Caco-2 (cell line): ENCODE data around the gene MYO15A. TPM values are rescaled to one million over a fixed set of nuclear protein-coding genes. Genes with fewer than 3 reads are reported as not detected.

Source experiments
- BruUV-seq: library from RNA; stranded (reverse); fragments of 400-500 nt; replicated peaks from 2 replicates; lab custom pipeline; 2021; lab: Mats Ljungman, UMichigan
- CTCF ChIA-PET: fragments of 300-600 bp; sonication (Branson Sonifier 250); formaldehyde crosslinking; loops from one replicate; lab custom pipeline; 2022; ENCODE audit warnings: antibody characterized with exemption; lab: Charles Lee
- POLR2A ChIA-PET: fragments of 300-600 bp; sonication (Branson Sonifier 250); formaldehyde crosslinking; loops from one replicate; lab custom pipeline; 2022; ENCODE audit warnings: antibody characterized with exemption; lab: Charles Lee
- DNase-seq, 2 experiments: peaks; one replicate each; pipeline versions ENCODE4 v3.0.0 to v3.0.0-alpha.2; 2020 to 2022
- H3K27me3 ChIP-seq: replicated peaks from 2 replicates; pipeline ENCODE4 v1.6.0; 2011; ENCODE audit warnings: low read length; ENCODE audit not compliant: control insufficient read depth, insufficient read depth
- H3K36me3 ChIP-seq: 2 replicates; pipeline ENCODE4 v1.5.1; 2011; ENCODE audit warnings: low read length; ENCODE audit not compliant: control insufficient read depth, insufficient read depth
- H3K4me1 ChIP-seq: fragments of 250-450 bp; sonication (Bioruptor Pico); 2 replicates; pipeline ENCODE4 v1.5.1; 2020; ENCODE audit warnings: mild to moderate bottlenecking
- H3K4me3 ChIP-seq: 2 replicates; pipeline ENCODE4 v1.5.1; 2011; ENCODE audit warnings: low read depth, mild to moderate bottlenecking, control low read depth, low read length
- H3K9me3 ChIP-seq: fragments of 250-450 bp; sonication (Bioruptor Pico); 2 replicates; pipeline ENCODE4 v1.5.1; 2020; ENCODE audit warnings: mild to moderate bottlenecking, moderate library complexity
- H3K27ac Mint-ChIP-seq: one replicate; pipeline ENCODE4 v1.8.0; 2022; ENCODE audit warnings: mixed read lengths; ENCODE audit not compliant: unreplicated experiment
- H3K27me3 Mint-ChIP-seq: one replicate; pipeline ENCODE4 v1.8.0; 2022; ENCODE audit warnings: mixed read lengths; ENCODE audit not compliant: insufficient read depth, unreplicated experiment
- H3K36me3 Mint-ChIP-seq: one replicate; pipeline ENCODE4 v1.8.0; 2022; ENCODE audit warnings: mild to moderate bottlenecking, mixed read lengths; ENCODE audit not compliant: insufficient read depth, unreplicated experiment
- H3K4me1 Mint-ChIP-seq: one replicate; pipeline ENCODE4 v1.8.0; 2022; ENCODE audit warnings: low read depth, mixed read lengths; ENCODE audit not compliant: unreplicated experiment
- H3K4me3 Mint-ChIP-seq: one replicate; pipeline ENCODE4 v1.8.0; 2022; ENCODE audit warnings: mild to moderate bottlenecking, moderate library complexity, mixed read lengths; ENCODE audit not compliant: unreplicated experiment
- H3K9me3 Mint-ChIP-seq: one replicate; pipeline ENCODE4 v1.8.0; 2022; ENCODE audit warnings: mixed read lengths; ENCODE audit not compliant: unreplicated experiment
- intact Hi-C: fragments of 100-400 bp; cut with micrococcal nuclease; formaldehyde crosslinking; loops from one replicate; pipeline ENCODE4 v1.10.0; 2022; ENCODE audit not compliant: unreplicated experiment
- total RNA-seq: library from RNA; stranded (reverse); gene quantifications from 2 replicates; pipeline ENCODE4 v1.2.3, GENCODE V29; 2022
- TF ChIP-seq, protein P1 (sequence below), 2 experiments: fragments of 200-600 bp in 1 of 2; IDR thresholded peaks; 1 replicate in 1 of 2; 2 replicates in 1 of 2; pipeline versions ENCODE4 v1.5.1 to v1.8.0; 2011 to 2022; ENCODE audit warnings: antibody characterized with exemption in 1 of 2, control low read depth in 1 of 2, inconsistent platforms in 1 of 2, low read depth in 1 of 2, low read length in 1 of 2, mild to moderate bottlenecking in 1 of 2, moderate library complexity in 1 of 2; ENCODE audit not compliant: insufficient read depth in 1 of 2, severe bottlenecking in 1 of 2, unreplicated experiment in 1 of 2

Gene MYO15A
- total RNA-seq, 1 experiment from 2014 or later = not detected

DNA sequence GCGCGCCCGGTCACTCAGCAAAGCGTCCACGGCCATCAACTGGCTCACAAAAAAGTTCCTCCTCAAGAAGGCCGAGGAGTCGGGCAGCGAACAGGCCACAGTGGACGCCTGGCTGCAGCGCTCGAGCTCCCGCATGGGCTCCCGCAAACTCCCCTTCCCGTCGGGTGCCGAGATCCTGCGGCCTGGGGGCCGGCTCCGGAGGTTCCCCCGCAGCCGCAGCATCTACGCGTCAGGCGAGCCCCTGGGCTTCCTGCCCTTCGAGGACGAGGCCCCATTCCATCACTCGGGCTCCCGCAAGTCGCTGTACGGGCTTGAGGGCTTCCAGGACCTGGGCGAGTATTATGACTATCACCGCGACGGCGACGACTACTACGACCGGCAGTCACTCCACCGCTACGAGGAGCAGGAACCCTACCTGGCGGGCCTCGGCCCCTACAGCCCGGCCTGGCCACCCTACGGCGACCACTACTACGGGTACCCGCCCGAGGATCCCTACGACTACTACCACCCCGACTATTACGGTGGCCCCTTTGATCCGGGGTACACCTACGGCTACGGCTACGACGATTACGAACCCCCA, 10.7 kb downstream of the MYO15A start:
- Mint-ChIP-seq H3K27me3 (no peaks in the 10 kb centered on the region), H3K9me3 (no peaks in the 10 kb centered on the region), H3K4me1 (no peaks in the 10 kb centered on the region), H3K36me3 (no peaks in the 10 kb centered on the region), H3K4me3 (no peak overlapping the region), H3K27ac (no peak overlapping the region)
- Histone ChIP-seq H3K27me3 (no peaks in the 10 kb centered on the region), H3K36me3 (no peaks in the 10 kb centered on the region), H3K4me1 (no peaks in the 10 kb centered on the region), H3K4me3 (no peak overlapping the region), H3K9me3 (peaks cover 9% of the 10 kb centered on the region; the same call in 1 of the 2 replicates)
- intact Hi-C loops = no loop called here
- no peak for DNase-seq
- CTCF ChIA-PET = no interaction called here
- TF ChIP-seq, protein P1, sequence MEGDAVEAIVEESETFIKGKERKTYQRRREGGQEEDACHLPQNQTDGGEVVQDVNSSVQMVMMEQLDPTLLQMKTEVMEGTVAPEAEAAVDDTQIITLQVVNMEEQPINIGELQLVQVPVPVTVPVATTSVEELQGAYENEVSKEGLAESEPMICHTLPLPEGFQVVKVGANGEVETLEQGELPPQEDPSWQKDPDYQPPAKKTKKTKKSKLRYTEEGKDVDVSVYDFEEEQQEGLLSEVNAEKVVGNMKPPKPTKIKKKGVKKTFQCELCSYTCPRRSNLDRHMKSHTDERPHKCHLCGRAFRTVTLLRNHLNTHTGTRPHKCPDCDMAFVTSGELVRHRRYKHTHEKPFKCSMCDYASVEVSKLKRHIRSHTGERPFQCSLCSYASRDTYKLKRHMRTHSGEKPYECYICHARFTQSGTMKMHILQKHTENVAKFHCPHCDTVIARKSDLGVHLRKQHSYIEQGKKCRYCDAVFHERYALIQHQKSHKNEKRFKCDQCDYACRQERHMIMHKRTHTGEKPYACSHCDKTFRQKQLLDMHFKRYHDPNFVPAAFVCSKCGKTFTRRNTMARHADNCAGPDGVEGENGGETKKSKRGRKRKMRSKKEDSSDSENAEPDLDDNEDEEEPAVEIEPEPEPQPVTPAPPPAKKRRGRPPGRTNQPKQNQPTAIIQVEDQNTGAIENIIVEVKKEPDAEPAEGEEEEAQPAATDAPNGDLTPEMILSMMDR (IDR thresholded peaks at IDR 0.05; ENCODE audit: insufficient read depth in 1 of 2, low read depth in 1 of 2, low read length in 1 of 2, severe bottlenecking in 1 of 2, unreplicated experiment in 1 of 2) = no peak
- POLR2A ChIA-PET = no interaction called here
- no TSS peak for BruUV-seq

DNA sequence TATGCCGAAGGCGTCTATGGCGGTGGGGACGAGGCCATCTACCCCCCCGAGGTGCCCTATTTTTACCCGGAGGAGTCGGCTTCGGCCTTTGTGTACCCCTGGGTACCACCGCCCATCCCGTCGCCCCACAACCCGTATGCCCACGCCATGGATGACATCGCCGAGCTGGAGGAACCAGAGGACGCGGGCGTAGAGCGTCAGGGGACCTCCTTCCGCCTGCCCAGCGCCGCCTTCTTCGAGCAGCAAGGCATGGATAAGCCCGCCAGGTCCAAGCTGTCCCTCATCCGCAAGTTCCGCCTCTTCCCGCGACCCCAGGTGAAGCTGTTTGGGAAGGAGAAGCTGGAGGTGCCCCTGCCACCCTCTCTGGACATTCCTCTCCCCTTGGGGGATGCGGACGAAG, 11.4 kb downstream of the MYO15A start:
- intact Hi-C loops = no loop called here
- ChIA-PET POLR2A (no interaction called here), CTCF (no interaction called here)
- DNase-seq = no peak
- H3K4me3 Mint-ChIP-seq = no peak overlapping the region
- Histone ChIP-seq H3K9me3 (peaks cover 9% of the 10 kb centered on the region; the same call in 1 of the 2 replicates), H3K4me3 (no peak overlapping the region), H3K27me3 (no peaks in the 10 kb centered on the region), H3K4me1 (no peaks in the 10 kb centered on the region), H3K36me3 (no peaks in the 10 kb centered on the region)
- BruUV-seq = no TSS peak
- H3K27me3 Mint-ChIP-seq = no peaks in the 10 kb centered on the region
- no peaks in the 10 kb centered on the region for H3K4me1 Mint-ChIP-seq
- H3K27ac Mint-ChIP-seq = no peak overlapping the region
- TF ChIP-seq, protein P1 (IDR thresholded peaks at IDR 0.05; ENCODE audit: insufficient read depth in 1 of 2, low read depth in 1 of 2, low read length in 1 of 2, severe bottlenecking in 1 of 2, unreplicated experiment in 1 of 2) = no peak
- H3K9me3 Mint-ChIP-seq = no peaks in the 10 kb centered on the region
- H3K36me3 Mint-ChIP-seq = no peaks in the 10 kb centered on the region

DNA sequence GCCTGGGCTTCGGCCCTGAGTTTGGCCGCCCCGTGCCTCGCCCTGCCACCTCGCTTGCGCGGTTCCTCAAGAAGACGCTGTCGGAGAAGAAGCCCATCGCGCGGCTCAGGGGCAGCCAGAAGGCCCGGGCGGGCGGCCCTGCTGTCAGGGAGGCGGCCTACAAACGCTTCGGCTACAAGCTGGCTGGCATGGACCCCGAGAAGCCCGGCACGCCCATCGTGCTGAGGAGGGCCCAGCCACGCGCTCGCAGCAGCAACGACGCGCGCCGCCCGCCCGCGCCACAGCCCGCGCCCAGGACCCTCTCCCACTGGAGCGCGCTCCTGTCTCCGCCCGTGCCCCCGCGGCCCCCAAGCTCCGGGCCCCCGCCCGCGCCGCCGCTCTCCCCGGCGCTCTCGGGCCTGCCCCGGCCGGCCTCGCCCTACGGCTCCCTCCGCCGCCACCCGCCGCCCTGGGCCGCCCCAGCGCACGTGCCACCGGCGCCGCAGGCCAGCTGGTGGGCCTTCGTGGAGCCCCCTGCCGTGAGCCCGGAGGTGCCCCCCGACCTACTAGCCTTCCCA, 12.0 kb downstream of the MYO15A start:
- no peaks in the 10 kb centered on the region for H3K27me3 ChIP-seq
- Mint-ChIP-seq H3K27ac (no peak overlapping the region), H3K4me3 (no peak overlapping the region), H3K9me3 (no peaks in the 10 kb centered on the region), H3K27me3 (no peaks in the 10 kb centered on the region), H3K36me3 (no peaks in the 10 kb centered on the region), H3K4me1 (no peaks in the 10 kb centered on the region)
- TF ChIP-seq, protein P1 (IDR thresholded peaks at IDR 0.05; ENCODE audit: insufficient read depth in 1 of 2, low read depth in 1 of 2, low read length in 1 of 2, severe bottlenecking in 1 of 2, unreplicated experiment in 1 of 2) = no peak
- no peak for DNase-seq
- H3K9me3 ChIP-seq = peaks cover 9% of the 10 kb centered on the region; the same call in 1 of the 2 replicates
- POLR2A ChIA-PET = no interaction called here
- intact Hi-C loops = no loop called here
- CTCF ChIA-PET = no interaction called here
- H3K4me3 ChIP-seq = no peak overlapping the region
- BruUV-seq = no TSS peak
- H3K36me3 ChIP-seq = no peaks in the 10 kb centered on the region
- no peaks in the 10 kb centered on the region for H3K4me1 ChIP-seq
